NK-92 (cell line): ENCODE measurements around the gene PABPN1L.

Source experiments
- DNase-seq: peaks from one replicate; lab custom pipeline; 2025; ENCODE audit not compliant: unreplicated experiment; lab: John Stamatoyannopoulos, UW

PABPN1L gene

DNA sequence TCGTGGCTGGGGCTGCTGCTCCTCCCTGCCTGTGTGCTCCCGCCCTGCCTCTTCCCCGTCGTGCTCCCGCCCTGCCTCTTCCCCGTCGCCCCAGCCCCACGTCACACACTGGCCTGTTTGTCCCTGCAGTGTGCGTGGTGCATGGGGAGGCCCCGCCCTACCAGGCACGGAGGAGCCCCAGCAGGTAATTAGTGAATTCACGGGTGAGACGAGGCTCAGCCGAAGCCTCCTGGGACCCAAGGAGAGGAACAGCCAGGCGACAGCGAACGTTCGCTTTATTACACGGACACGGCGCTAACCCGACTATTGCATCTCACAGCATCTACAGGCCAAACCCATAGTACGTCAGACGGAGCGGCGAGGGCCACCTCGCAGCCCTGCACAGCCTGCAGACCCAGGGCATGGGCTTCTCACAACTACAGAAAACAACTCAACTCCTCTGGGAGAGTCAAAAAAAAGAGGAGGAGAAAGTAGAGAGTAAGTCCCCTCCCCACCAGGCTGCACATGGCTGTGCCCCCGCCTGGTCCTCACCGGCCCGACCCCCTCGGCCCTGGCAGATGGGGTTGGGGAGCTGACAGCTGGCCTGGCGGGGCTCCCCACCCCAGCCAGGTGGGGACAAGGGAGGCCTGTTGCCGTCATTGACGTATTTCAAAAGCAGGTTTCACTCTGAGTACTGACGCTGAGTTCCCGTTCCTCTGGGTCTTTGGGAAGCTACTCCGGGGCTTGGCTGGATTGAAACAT is 4.3 kb upstream of the PABPN1L start:
- DNase-seq, result no peak

- DNase-seq, result no peak
Observed at GRCh38 chr16:88869673-88869980, 3.2 kb upstream of the PABPN1L start.

GRCh38 chr16:88868974-88869672 is 2.7 kb upstream of the PABPN1L start:
- no peak for DNase-seq

DNA sequence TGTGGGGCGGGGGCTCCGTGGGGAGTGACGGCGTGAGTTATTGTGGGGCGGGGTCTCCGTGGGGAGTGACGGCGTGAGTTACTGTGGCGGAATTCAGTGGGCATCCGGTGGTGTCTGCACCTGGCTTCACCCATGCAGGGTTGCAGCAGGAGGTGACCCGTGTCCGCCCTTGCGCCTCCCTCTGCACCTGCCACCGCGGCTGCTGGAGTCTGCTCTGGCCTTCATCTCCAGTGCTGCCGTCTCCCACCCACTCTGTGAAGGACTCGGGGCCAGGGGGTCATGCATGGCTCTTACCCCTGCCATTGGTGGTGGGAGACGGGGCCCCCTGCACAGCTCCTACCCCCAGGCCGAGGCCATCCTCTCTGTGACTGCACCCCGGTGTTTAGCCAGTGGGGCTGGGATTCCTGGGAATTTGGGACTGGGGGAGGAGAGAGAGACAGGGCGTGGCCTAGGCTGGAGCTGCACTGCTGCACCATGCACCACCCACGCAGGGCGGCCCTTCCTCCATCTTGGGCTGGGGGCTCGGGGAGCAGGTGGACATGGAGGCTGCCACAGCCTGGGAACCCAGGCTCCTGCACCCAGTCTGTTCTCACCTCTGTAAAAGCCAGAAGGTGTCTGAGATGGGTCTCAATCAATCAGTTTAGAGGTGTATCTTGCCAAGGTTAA is 1.3 kb upstream of the PABPN1L start:
- no peak for DNase-seq

- no peak for DNase-seq
Observed at GRCh38 chr16:88865742-88866141, 718 bp downstream of the PABPN1L start.

DNA sequence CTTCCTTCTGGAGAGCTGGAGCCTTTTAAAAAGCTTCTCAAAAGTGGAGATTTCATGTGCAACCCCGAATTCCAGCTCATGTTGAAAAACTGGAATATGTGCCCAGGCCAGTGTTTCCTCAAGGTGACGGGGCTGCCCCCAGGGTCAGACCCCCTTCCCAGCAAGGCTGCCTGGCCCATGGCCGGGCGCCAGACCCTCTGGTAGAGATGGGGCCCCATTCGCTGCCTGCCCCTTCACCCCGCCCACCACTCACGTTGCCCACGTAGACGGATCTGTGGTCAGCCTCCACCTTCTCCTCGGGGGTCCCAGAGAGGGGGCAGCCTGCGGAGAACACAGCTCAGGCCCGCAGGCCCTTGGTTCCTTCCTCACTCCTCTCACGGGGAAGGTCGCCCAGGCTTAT is 1.1 kb downstream of the PABPN1L start:
- DNase-seq, result no peak

GRCh38 chr16:88864521-88864920 is 1.9 kb downstream of the PABPN1L start:
- no peak for DNase-seq

- DNase-seq, result no peak
Observed at GRCh38 chr16:88864099-88864498, 2.4 kb downstream of the PABPN1L start.

GRCh38 chr16:88863426-88863825 is 3.0 kb downstream of the PABPN1L start:
- no peak for DNase-seq

GRCh38 chr16:88862968-88863367 is 3.5 kb downstream of the PABPN1L start:
- no peak for DNase-seq

DNA sequence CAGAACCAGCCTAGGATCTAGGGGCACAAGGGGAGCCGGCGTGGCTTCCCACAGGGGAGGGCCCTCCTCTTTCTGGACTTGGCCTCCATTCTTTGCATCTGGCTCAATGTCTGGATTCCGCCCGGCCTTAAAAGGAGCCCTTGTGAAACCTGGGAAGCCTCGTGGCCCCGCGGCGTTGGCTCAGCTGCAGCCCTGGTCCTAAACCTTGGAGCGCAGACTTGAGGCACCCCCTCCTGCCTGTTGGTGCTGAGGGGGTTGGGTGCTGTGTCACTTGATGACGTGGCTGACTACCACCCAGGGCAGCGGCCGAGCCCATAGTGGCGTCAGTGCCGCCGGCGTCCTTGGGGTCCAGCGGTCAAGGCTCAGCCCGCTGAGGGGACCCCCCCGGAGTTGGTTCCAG is 5.1 kb downstream of the PABPN1L start:
- DNase-seq, result no peak

- no peak for DNase-seq
Observed at GRCh38 chr16:88859381-88860091, 6.9 kb downstream of the PABPN1L start.

DNA sequence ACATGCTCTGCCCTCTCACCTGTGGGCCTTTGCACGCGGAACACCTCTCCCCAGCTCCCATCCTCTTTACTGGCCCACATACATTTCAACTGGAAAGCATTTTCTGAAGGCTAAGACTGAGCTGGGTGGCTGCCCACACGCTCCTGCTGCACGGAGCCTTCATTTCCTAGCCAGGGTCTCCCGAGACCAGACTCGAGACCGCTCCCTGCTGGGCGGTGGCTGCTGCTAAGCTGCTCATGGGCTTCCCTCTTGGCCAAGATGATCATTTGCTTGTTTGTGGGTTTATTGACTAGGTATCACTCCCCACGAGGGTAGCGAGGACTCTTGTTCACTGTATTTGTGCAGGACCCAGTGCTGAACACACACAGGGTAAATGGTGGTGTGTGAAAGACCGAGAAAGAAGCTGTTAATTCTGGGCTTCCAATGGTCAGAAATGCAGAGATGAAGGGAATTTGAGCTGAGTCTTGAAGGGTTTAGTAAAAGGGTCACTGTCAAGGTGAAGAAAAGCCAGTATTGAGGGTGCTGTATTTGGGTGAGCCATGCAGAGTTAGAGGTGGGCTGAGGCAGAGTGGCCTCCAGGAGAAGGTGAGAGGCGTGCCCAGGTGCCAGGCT is 8.6 kb downstream of the PABPN1L start:
- no peak for DNase-seq

- peak; percentile 85 for DNase-seq
Observed at GRCh38 chr16:88856828-88857727, 9.4 kb downstream of the PABPN1L start, which contains the start of the genes GALNS and TRAPPC2L. Gene GALNS, minus strand, starts transcription at chr16:88856947. Its CDS starts 70 bp downstream, at chr16:88856877. Gene TRAPPC2L, plus strand, starts transcription at chr16:88857127. Its CDS starts 24 bp downstream, at chr16:88857151.

DNA sequence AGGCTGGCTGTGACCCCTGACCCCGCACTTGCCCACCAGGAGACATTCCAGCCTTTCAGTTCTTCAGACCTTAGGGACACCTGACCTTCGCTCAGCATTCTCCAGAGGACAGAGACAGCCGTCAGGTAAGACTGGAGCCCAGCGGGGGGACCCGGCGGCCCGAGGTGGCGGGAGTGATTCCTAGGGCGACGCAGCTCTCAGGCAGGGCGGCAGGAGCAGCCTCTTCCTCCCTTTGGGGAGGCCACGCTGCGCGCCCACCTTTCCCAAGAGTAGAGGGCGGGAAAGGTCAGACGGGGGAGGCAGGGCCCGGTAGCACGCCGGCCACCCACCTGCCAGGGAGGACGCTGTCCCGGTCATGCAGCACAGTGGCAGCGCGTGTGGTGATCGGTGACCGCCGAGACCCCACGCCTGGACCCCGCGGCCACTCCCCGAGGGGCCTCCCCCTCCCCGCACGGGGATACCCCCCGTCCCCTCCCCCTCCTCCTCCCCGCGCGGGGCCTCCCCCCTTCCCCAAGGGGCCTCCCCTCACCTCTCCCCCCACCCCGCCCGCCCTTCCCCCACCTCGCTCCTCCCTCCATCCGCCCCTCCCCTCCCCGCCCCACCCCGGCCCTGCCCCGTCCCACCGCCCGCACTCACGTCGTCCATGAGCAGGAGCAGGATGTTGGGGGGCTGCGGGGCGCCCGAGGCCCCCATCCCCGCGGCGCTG is 10.2 kb downstream of the PABPN1L start:
- no peak for DNase-seq

DNA sequence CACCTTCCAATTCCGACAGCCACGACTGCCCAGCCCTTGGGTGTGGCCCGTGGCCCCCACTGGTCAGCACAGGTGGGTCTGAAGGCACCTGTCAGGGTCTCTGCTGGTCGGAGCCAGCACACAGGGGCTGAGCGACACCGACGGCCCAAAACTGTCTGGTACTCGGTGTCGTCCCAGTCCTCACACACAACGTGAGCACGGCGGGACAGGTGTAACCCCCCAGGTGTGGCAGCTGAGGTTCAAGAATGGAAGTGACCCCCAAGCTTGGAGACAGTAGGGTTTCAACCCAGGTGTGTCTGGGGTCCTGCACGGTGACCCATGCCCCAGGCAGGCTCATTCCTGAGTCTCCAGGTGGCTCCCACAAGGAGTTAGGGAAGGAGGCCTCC is 10.7 kb downstream of the PABPN1L start:
- no peak for DNase-seq

- no peak for DNase-seq
Observed at GRCh38 chr16:88855176-88855575, 11.3 kb downstream of the PABPN1L start.

GRCh38 chr16:88854306-88855111 is 12.0 kb downstream of the PABPN1L start:
- no peak for DNase-seq
